Lower leg skin (tissue), 4 donors: ENCODE data around the gene NR1D2. TPM values are rescaled to one million over a fixed set of nuclear protein-coding genes. Genes with fewer than 3 reads are reported as not detected.
"Not testable (repeated sequence)": the region's sequence is repeated elsewhere in the genome, so short reads cannot be mapped to it uniquely, and the experiment has no call there.

Experiments used
- DNase-seq, 2 donors: peaks; one replicate each; pipeline ENCODE4 v3.0.0-alpha.2; 2019; ENCODE audit warnings: low spot score in 2 of 2
- H3K4me3 ChIP-seq: fragments of 200-600 bp; sonication (generic); 2 replicates; pipeline ENCODE4 v1.5.1; 2017; ENCODE audit warnings: mild to moderate bottlenecking, low read depth; ENCODE audit not compliant: poor library complexity, severe bottlenecking
- CTCF ChIP-seq, 3 donors: fragments of 450-650 bp; IDR thresholded peaks; one replicate each; pipeline ENCODE4 v1.5.1; 2016; ENCODE audit warnings: antibody characterized with exemption in 3 of 3, mild to moderate bottlenecking in 3 of 3, moderate library complexity in 2 of 3
- POLR2A ChIP-seq, 2 donors: fragments of 450-650 bp; IDR thresholded peaks; one replicate each; pipeline ENCODE4 v1.6.1; 2016 to 2017; ENCODE audit warnings: antibody characterized with exemption in 2 of 2, mild to moderate bottlenecking in 1 of 2, moderate library complexity in 1 of 2
- WGBS, 2 donors: methylation state at CpG; one replicate each; pipeline ENCODE4 v1.1.5; 2018; 5-methylcytosine and 5-hydroxymethylcytosine counted together
- intact Hi-C: fragments of 100-400 bp; cut with DNase I; formaldehyde crosslinking; loops from one replicate; pipeline ENCODE4 v1.15.0; 2023; ENCODE audit warnings: low total_unique reads
- total RNA-seq, 4 donors: library from RNA; depleted of rRNA; stranded (reverse); fragments of >200 nt; gene quantifications; one replicate each; pipeline ENCODE4 v1.1.0, GENCODE V29; 2016

NR1D2 gene
- 10 to 100 TPM; 35.4 to 52.1 (median 42.1) TPM for total RNA-seq

DNA sequence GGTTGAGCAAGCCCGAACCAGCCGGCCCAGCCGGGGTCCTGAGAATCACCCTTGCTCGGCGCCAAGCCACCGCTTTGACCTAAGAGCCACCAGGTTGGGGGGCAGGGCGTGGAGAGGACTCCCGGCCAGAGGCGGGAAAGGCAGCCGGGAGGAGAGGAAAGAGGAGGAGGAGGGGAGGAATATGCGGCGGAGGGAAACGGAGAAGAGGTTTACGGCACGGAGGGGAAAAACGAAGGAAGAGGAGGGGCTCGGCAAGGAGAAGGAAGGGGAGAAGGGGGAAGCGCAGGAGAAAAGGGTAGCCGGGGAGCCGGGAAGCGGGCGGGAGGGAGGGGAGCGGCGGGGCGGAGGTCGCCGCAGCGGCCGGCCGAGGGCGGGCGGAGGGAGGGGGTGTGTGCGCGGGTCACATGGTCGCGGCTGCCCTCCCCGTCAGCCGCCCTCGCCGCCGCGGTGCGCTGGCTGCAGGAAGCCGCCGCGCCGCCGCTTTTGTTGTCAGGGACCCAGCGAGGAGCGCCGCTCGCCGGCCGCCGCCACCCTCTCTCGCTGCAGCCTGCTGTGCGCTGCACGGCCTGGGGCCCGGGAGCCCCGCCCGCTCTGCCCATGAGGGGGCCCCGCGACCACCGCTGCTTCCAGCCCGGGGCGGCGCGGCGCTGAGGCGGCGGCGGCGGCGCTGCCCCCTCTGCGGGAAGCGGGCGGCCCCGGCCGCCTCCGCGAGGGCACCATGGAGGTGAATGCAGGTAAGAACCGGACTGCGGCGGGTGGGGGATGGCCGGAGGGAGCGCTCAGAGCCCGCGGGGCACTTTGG is at the start of gene NR1D2:
TSS of gene NR1D2 (plus strand) at position 426 of the 802 bp plus-strand sequence. CDS start at position 719, 293 bp downstream.
- TF ChIP-seq CTCF (IDR thresholded peaks at IDR 0.05) (no peak), POLR2A (IDR thresholded peaks at IDR 0.05) (peak in 1 of 2 donors; percentile 72)
- intact Hi-C loops, result no loop called here
- DNase-seq, result peak; percentile 68 to 97
- 0 to 1% methylated on average over 44 to 59 of the region's 88 CpGs for WGBS, 2 donors
- peak within 1 kb of the TSS; percentile 69 for H3K4me3 ChIP-seq

DNA sequence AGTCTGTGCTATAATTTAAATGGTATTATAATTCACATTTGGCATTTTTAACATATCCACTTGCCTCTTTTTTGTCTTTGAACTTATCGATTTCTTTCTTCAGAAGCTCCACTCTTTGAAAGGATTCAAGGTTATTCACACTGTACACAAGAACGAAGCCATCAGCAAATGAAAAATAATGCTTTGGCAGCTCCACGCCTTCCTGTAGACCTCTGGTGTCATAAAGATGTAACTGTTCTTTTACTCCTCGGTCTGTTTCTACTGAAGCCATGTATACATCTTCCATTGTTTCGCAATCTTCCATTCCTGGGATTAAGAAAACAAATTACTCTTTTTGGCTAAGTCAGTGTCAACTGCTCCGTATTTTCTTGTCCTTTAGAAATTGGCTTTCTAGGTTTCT is 44.3 kb upstream of the NR1D2 start:
- TF ChIP-seq POLR2A (IDR thresholded peaks at IDR 0.05) (no peak), CTCF (IDR thresholded peaks at IDR 0.05) (no peak)
- 78 to 79% methylated on average over 6 of the region's 6 CpGs for WGBS, 2 donors
- DNase-seq, result no peak
- intact Hi-C loops, result no loop called here
- no peak overlapping the region for H3K4me3 ChIP-seq

GRCh38 chr3:23904545-23904944 is 40.5 kb upstream of the NR1D2 start:
- DNase-seq, result no peak
- no peak overlapping the region for H3K4me3 ChIP-seq
- intact Hi-C loops, result no loop called here
- TF ChIP-seq CTCF (IDR thresholded peaks at IDR 0.05) (no peak), POLR2A (IDR thresholded peaks at IDR 0.05) (no peak)

- no peak for TF ChIP-seq CTCF (IDR thresholded peaks at IDR 0.05)
- no peak for TF ChIP-seq POLR2A (IDR thresholded peaks at IDR 0.05)
Observed at GRCh38 chr3:23909341-23909740, 35.7 kb upstream of the NR1D2 start.

DNA sequence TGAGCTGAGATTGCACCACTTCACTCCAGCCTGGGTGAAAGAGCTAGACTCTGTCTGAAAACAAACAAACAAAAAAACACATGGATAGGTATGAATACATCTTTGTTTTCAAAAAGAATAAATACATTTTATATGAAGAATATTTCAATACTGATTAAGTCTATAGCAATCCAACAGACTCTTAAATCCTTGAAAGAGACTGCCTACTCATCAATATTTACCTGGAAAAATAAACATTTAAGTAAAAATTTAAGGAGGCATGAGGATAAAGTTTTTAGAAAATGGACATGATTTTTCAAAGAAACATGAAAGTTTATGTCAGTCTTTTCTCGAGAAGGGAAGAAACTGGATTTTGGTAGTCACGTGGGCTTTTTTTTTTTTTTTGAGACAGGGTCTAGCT is 33.7 kb upstream of the NR1D2 start:
- 94 to 100% methylated on average over 2 of the region's 2 CpGs for WGBS, 2 donors
- no peak overlapping the region for H3K4me3 ChIP-seq
- TF ChIP-seq POLR2A (IDR thresholded peaks at IDR 0.05) (no peak), CTCF (IDR thresholded peaks at IDR 0.05) (no peak)
- no peak for DNase-seq
- intact Hi-C loops, result no loop called here

More at GRCh38 chr3:23909341-23909740, 35.7 kb upstream of the NR1D2 start:
- 89 to 94% methylated on average over 7 of the region's 7 CpGs for WGBS, 2 donors
- DNase-seq, result no peak
- H3K4me3 ChIP-seq, result no peak overlapping the region
- intact Hi-C loops, result no loop called here

- H3K4me3 ChIP-seq, intact Hi-C loops, DNase-seq: not testable (repeated sequence)
- WGBS, 2 donors, result 90 to 96% methylated on average over 3 of the region's 3 CpGs
Observed at GRCh38 chr3:23912335-23912734, 32.8 kb upstream of the NR1D2 start.
